GM21381 (cell line): ENCODE data around the gene JAKMIP3.

Experiments
- ATAC-seq: cut with Tn5 transposase; IDR thresholded peaks from one replicate; pipeline ENCODE4 v1.9.1; 2021; ENCODE audit warnings: mild to moderate bottlenecking, moderate library complexity; ENCODE audit not compliant: unreplicated experiment

JAKMIP3 gene

DNA sequence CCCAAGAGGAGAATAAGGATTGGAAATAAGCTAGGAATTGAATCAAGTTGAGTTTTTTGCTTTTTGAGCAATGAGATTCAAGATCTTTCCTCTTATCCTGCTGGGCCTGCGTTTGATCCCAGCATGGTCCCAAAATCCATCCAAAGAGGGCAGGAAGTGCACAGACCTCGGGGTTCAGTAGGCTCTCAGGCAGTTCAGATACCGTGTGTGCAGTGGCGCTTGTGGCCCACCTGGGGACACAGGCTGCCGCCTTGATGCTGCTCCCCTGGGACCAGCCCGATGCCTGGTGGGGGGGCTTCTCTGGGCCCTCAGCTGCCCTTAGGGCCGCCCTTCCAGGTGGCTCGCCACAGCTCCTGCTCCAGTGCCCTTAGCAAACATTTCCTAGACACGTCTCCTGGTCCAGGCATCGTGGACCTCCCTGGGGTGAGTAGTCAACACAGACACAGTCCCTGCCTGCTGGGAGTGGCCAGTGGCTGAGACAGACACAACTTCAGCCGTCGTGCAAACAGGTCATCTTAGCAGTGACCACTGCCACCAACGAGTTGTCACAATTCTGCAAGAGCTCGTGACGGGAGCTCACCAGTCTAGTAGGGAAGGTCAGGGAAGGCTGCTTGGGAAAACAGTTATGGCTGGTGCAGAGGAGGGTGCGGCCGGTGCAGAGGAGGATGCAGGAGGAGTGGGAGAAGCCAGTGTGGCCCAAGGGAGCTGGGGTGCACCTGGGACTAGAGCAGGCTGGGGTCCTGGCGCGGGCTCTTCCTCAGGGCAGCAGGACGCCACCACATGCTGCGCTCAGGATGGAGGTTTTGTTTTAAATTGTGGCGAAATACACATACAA is 21.7 kb upstream of the JAKMIP3 start:
- no peak for ATAC-seq

DNA sequence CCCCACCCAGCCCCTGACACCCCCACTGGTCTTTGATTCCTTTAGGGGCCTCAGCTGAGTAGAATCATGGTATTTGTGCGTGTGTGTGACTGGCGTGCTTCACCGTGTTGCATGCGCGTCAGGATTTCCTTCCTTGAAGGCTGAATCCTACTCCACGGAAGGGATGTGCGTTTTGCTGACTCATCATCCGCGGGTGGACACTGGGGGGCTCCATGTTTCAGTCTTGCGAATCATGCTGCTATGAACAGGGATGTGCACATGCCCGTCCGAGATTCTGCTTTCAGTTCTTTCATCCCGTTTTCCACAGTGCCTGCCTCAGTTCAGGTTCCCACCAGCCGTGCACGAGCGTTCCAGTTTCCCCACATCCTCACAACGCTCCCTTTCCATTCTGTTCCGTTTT is 20.9 kb upstream of the JAKMIP3 start:
- ATAC-seq, result no peak

DNA sequence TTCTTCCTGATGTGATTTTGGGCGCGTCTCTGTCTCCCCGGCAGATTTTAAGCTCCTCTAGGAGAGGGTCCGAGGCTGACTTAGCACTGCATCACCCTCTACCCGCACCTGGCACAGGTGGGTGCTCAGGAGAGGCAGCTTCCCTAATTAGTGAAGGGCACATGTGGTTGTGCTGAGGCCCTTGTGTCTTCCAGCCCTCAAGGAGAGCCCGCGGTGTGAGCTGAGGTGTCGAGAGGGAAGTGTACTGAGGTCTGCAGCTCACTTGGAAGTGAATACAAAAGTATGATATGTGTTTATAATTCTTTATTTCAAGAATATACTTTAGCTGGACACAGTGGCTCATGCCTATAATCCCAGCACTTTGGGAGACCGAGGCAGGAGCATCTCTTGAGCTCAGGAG is 20.4 kb upstream of the JAKMIP3 start:
- ATAC-seq, result no peak

DNA sequence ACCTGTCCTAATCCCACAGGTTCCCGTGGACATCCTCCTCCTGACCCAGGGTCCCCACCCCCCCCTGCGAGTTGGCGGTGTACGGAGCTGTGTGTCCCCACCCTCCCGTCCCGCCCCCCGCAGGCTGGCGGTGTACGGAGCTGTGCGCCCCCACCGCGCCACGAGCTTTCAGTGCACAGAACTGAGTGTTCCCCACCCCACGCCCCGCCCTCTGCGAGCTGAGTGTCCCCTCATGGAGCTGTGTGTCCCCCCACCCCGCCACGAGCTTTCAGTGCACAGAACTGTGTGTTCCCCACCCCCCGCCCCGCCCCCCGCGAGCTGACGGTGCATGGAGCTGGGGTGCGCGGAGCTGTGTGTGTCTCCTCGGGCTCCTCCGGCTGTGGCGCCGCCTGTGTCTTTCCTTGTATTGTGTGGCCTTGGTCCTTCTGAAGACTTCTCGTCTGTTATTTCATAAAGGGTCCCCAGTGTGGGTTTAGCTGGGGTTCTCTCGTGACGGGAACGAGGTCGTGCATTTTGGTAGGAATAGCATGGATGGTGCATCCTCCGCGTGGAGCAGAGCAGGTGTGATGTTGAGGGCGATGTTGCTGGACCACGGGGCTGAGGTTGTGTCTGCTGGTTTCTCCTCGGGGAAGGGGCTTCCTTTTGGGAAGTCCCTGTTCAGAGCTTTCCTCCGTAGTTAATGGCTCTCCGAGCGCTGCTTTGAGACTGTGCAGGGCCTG is 18.0 kb upstream of the JAKMIP3 start:
- ATAC-seq, result no peak

DNA sequence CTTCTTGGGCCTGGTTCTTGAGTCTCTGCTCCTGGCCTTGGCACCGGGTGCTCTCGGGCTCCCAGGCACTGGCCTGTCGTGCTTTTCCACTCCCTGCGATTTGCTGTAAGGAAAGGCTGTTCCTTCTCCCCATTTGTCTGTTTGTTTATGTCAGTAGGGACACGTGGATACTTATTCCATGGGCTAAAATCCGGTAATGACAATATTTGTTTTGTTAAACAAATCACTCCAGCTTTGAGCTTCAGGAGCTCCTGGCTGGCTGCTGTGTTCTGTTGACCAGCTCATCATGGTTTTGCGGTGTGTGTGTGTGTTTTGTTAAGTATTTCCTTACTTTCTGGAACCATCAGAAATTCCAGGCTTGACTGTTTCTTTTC is 17.5 kb upstream of the JAKMIP3 start:
- ATAC-seq, result no peak

DNA sequence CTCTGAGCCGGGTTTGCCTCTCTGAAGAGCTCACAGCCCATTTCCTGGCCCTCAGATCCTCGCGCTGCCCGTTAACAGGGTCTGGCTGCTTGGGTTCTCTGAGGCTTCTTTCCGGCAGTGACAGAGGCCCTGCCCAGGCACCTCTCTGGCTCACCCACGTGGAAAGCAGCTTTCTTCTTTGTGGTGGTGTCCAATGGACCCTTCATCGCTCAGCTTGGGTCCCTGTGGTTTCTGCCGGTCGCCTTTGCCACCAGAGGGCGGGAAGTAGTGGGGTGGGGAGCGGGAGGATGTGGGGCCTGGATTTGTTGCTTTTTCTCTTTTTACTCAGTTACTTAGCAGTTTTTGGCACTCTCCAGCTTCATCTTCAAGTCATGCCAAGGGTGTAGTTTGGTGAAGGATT is 15.6 kb upstream of the JAKMIP3 start:
- no peak for ATAC-seq

DNA sequence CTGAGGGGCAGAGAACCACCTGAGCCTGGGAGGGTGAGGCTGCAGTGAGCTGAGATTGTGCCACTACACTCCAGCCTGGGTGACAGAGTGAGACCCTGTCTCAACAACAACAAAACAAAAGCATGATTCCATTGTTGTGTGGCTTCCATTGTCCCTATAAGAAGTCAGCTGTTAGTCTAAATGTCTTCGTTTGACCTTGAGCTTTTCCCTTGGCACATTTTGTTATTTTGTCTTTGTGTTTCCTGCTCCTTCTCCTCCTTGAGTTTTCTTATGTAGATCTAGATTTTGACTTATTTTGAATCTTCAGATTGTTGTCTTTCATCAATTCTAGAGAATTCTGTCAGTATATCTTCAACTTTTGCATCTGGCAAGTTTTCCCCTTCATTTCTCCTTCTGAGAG is 13.6 kb upstream of the JAKMIP3 start:
- no peak for ATAC-seq

DNA sequence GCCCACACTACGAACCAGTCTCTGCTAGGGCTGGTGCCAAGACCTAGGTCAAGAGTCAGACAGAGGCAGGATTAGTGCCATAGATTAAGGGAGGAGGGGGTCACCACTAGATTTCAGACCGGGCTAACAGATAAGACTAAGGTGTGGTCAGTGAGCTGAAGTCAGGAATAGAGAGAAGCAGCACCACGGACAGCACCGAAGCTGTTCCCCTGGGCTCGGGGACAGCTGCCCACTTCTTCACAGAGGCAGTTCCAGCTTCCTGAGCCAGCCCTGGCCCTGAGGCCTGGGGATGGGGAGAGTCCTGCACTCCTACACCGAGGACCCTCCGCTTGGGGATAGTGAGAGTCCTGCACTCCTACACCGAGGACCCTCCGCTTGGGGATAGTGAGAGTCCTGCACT is 11.2 kb upstream of the JAKMIP3 start:
- no peak for ATAC-seq

DNA sequence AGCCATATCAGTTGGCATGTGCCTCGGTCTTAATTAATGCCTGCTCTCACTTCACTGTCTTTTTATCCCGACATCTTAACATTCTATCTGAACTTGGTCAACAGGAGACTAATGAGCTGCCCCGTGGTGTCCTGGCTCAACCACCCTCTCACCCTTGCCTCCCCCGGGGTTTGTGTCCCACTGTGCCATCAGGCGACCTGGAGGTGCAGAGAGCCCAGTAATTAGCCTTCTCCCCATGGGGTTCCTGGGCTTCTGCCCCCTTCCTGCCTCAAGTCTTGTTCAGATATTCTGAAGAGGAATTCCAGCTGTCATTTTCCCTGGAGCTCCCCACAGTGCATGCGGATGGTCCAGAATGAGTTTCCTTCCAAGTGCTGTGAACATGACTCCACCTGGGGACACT is 10.1 kb upstream of the JAKMIP3 start:
- ATAC-seq, result no peak

DNA sequence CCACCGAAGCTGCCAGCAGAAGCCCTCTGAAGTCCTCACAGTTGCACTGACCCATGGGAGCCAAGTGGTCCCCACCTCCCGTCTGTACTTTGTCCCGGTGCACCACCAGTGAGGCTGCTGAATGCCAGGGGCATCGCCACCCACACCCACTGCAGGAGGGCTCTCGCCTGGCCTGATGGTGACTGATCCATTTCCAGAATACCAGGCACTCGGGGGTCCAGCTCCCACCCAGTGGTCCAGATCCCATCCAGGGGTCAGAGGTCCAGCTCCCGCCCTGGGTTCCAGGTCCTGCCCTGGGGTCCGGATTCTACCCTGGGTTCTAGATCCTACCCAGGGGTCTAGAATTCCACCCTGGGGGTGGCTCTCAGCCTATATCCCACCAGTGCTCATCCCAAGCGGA is 9.1 kb upstream of the JAKMIP3 start:
- no peak for ATAC-seq

DNA sequence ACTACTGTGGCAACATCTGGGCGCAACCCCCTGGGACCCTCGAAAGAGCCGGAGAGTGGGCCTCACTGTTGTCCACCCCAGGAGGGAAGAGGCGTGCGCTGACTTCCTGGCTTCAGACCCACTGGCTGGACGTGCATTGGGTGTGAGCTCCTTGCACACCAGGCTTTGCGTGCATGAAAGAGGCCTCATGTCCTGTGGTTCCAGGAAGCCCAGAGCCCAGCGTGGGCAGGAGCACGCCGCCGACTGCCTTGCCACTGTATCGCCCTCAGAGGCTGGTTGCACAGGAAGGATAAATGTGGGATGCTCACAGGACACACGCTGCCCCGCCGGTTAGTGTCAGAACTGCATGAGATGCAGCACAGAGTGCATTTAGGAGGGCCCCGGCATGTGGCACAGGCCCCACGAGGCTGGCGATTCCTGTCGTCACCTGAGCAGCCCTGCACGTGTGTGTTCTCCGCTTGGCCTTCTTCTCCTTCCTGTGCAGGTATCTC is 8.5 kb upstream of the JAKMIP3 start:
- no peak for ATAC-seq

DNA sequence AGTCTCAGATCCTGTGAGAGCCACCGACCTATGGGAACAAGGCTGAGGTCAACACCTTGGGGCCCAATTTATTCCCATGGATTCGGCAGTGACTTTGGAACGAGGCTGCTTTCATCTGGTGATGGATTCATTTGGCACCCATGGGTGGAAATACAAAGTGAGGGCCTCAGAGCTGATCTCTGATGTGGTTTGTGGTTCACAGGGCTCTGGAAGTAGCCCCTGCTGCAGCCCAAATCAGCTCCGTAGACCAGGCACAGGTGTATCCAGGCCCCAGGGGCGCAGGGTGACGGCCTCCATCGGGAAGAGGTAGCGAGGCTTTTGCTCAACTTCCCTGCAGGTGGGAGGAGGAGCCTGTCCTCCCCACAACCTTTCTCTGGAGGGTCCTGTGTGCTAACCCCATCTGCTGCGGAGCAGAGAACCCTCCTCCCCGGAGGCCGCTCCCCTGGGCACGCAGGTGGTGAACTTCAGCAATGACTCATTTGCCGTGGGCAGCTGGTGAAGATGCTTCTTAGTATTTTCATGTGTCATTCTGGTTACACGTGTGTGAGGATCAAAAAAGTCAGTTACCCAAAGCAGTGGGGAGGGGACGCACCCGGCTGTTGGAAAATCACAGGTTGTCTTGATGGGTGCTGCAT is 7.5 kb upstream of the JAKMIP3 start:
- ATAC-seq, result no peak

DNA sequence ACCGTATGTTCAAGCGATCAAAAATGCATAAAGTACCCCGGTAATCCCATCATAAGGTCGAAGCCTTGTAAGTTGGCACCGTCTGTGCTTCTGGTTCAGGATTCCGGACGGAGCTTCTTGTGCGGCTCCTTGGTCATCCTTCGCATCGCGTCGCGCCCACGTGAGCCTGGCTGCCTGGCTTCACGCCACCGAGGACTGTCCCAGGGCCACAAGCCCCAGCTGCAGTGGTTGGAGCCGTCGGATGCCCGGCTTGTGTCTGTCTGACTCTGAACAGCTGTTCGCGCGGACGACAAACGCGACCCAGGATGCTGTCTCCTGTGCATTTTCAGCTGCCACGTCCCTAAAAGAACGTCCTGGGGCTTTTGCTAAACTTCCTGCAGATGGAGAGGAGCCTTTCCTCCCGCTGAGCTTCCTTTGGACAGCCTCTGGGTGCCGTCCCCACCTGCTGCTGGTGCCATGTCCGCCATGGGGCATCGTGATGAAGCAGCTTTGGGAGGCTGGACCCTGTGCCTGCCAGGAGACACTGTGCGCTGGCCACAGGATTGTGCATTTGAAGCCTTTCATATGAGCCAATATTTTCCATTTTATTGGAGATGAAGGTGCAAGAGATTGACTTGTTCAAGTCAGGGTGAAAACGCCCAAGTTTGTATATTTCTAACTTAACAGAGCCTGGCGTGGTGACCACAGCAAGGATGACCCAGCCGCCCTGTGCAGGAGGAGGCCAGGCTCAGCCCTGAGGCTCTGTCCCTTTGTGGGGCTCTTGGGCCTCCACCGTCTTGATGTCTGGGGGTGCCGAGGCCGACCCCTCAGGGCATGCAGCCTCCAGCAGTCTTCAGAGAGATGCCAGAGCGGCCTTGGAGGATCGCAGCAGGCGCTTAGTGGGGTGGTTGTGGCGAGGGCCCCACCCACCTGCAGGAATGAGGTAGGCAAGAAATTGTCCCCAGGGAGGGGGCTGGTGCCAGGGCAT is 6.7 kb upstream of the JAKMIP3 start:
- no peak for ATAC-seq

DNA sequence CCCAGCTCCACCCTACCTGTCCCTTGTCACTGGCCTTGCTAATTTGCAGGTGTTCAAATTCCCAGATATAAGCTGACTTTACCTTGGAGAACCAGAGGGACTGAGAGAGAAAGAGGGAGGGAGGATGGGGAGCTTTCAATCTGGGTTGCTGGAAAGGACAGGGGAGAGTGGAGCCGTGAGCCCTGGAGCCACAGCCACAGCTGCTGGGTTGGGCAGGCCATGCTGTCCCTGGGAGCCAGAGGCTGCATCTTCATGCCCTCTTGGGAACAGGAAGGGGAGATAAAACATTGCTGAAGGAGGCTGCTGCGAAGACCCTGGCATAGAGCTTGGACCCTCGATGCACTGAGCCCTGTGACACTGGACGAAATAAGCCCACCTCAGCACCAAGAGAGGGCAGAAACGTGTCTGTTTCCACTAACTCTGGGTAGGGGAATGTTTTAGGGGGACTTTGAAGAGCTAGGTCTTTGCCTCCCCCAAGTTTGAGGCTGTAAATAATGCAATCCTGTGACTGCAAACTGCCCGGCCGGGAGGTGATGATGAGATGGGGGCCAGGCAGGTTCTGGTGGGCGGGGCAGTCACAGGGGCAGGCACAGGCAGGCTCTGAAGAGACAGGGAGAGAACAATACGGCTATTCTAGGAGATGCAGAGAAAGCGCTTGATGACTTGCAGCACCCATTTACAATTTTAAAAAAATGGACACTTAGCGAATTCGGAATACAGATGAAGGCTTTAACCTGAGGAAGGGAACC is 5.8 kb upstream of the JAKMIP3 start:
- ATAC-seq, result no peak

DNA sequence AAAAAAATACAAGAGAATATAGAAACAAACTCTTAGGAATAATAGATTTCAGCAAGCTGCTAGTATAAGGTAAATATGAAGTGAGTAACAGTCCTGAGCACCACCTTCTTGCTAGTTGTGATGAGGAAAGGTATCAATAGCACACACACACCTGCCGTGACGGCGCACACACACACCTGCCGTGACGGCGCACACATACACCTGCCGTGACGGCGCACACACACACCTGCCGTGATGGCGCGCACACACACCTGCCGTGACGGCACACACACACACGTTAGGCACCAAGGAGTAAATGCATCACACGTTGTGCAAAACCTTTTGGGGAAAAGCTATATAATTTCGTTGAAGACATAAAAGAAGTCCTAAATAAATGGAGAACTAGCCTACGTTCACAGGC is 4.7 kb upstream of the JAKMIP3 start:
- ATAC-seq, result no peak

DNA sequence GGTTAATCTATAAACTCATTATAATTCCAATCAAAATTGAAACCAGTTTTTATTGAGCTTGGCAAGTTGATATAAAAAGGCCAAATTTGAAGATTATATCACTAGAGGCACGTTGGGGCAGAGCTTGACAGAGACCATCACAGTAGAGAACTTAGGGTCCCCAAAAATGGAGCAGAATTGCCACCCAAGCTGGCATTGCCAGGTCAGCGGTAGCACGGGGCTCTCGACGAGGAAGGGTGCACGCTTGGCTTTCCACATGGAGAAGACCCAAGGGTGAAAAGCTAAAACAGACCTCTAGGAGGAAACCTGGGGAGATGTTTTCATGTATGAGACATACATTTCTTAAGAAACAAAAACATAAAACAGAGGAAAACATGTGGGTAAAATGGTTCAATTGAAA is 4.3 kb upstream of the JAKMIP3 start:
- ATAC-seq, result no peak

DNA sequence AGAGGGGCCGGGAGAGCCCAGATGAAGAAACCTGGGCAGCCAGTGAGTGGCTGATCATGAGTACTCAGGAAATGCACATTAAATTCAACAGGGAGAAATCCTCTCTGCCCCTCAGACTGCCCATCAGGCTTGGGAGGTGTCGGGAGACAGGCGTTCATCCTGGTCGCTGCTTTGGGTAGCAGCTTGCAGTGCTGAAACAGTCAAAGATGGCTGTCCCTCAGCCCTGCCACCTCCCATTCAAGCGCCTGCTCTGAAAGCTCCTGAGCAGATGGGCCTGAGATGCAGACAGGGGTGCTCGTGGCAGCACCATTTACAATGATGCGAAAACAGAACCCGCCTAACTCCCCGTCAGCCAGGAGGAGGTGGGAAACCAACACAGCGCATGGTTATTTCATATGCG is 3.6 kb upstream of the JAKMIP3 start:
- ATAC-seq, result no peak

DNA sequence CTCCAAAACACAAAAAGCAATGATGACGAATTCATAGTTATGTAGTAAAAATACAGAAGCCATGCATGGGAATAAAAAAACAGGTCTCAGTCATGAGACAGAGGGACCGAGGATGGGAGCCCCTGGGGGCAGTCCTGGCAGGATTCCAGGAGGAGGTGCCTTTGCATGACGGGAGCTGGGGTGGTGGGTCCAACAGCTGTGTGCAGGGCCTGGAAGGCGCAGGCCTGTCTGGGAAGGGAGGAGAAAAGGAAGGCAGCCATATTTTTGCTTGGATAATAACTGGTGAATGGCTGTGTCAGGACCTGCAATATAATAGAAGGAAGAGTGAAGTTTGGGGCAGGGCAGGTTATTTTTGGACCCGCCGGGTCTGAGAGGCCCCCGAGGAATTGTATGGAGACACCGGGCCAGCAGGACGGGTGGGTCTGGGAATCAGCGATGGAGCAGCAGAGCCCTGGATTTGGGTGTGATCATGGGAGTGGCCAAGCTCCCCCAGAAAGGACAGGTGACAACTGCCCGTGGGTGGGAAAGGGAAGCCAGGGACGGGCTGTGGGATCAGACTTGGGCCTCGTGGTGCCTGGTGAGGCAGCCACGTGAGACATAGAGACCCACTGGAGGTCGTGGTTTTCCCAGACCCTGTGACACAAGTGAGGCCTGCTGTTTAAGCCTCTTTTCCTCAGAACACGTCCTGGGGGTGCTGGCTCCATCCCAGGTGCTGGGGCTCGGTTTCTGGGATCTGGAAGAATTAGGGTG is 2.9 kb upstream of the JAKMIP3 start:
- ATAC-seq, result no peak

DNA sequence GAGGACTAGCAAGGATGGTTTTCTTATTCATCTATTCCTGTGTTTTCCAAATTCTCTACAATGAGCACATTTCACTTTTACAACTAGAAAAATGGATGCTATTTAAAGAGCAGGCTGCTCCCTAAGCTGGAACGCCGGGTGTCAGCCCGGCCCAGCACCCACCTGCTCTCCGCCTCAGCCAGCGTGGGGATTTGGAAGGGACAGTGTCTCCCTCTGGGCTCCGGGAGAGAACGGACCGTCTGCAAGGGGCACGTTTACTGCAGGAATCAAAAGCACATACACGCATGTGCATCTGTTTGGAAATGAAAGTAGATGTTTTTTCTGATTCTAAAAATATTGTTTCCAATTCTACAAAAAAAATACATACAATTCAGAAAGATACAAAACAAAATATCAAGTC is 2.3 kb upstream of the JAKMIP3 start:
- no peak for ATAC-seq
